GM18873 (cell line): ENCODE measurements around the gene GDF10.

Experiments used
- ATAC-seq: cut with Tn5 transposase; IDR thresholded peaks from one replicate; pipeline ENCODE4 v1.9.1; 2021; ENCODE audit warnings: mild to moderate bottlenecking, moderate library complexity, moderate number of reproducible peaks; ENCODE audit not compliant: unreplicated experiment, low FRiP score

Gene GDF10

DNA sequence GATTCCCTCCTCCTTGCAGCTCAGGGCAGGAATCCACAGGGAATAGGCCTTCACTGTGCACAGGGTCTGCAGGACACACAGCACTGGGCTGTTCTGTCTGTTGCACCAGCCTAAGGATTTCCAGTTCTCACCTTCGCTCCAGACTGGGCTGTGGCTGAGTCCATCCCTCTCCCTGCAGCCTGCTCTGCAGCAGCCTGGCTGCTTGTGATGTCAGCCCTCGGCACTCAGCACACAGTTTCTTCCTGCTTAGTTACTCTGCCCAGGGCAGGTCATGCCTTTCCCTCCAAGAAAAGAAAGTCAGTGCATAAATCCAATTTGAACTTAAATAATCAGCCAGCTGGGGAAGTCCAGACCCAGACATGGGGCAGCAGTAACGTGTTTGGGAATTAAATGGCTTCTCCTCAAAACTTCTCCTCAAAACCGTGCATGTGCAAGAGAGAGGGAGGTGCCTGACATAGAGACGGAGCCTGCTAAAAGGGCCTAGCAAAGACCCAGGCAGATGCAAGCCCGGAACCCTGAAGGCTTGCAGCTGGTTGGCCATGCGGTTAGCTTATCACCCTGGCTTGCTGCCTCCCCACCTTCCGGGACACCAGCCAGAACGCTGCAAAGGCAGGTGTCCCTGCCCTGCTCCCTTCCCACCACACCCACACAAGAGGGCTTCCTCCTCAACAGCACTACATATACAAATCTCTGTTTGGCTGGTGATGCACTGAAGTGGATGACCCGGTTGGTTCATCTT lies 11.4 kb downstream of the GDF10 start:
- no peak for ATAC-seq

DNA sequence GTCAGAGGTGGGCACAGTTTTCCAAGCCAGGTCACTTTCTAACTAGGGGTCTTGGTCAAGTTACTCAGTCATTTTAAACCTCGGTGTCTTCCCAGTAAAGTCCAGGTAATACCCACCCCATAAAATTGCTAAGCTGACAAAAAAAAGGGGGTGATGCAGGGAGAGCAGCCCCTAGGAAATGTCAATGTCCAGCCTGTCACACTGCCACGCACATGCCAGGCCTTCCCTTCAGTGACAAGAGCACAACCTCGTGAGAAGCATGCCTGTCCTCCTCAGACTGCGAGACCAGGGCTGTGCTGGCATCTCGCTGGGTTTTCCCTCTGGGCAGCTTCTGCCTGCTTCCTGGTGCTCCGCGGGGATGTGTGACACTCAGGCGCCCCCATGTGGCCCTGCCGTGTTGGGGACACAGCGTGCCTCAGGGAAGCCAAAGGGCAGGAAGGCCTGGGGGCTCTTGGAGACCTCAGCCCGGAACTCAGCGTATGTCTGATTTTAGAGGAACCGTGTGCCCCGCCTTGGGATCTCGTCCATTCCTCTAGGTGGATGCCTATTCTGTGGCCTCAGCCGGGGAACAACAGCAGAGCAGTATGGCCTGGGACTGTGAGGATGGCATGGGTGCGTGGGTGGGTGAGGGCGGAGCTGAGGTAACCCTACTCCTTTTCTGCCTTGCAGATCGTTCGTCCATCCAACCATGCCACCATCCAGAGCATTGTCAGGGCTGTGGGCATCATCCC lies 12.1 kb downstream of the GDF10 start:
- ATAC-seq, result no peak

DNA sequence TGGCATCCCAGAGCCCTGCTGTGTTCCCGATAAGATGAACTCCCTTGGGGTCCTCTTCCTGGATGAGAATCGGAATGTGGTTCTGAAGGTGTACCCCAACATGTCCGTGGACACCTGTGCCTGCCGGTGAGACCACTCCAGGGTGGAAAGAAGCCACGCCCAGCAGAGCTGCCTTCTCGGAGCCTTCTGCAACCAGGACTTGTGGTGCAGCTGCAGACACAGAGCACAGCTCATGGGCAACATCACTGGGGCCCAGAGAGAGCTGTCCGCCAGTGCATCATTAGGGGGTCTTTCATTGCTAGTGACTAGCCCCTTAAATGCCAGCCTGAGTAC lies 12.6 kb downstream of the GDF10 start:
- ATAC-seq, result no peak

GRCh38 chr10:47314416-47314970 lies 14.5 kb downstream of the GDF10 start:
- ATAC-seq, result no peak

- ATAC-seq, result no peak
Observed at GRCh38 chr10:47315421-47315820, 15.4 kb downstream of the GDF10 start.

GRCh38 chr10:47316131-47316530 lies 16.1 kb downstream of the GDF10 start:
- ATAC-seq, result no peak

GRCh38 chr10:47317251-47317650 lies 17.3 kb downstream of the GDF10 start:
- no peak for ATAC-seq

DNA sequence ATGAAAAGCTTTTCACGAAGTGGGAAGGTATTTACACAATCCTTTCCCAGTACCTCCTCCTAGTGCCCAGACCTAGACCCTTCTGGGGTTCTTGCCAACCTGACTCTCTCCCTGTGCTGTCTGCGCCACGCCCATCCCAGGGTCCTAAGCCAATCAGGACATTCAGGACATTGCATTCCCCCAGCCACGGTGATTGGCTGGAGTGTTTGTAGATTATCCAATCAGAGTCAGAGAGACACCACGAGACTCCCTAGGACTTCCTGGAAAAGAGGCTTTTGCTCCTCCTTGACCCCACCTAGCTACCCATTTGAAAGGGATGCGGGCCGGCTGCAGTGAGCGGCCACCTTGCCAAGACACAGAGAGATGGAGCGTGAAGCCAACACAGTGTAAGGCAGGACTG lies 18.7 kb downstream of the GDF10 start:
- no peak for ATAC-seq

GRCh38 chr10:47319784-47320183 lies 19.8 kb downstream of the GDF10 start:
- ATAC-seq, result no peak

- no peak for ATAC-seq
Observed at GRCh38 chr10:47320812-47321211, 20.8 kb downstream of the GDF10 start.

DNA sequence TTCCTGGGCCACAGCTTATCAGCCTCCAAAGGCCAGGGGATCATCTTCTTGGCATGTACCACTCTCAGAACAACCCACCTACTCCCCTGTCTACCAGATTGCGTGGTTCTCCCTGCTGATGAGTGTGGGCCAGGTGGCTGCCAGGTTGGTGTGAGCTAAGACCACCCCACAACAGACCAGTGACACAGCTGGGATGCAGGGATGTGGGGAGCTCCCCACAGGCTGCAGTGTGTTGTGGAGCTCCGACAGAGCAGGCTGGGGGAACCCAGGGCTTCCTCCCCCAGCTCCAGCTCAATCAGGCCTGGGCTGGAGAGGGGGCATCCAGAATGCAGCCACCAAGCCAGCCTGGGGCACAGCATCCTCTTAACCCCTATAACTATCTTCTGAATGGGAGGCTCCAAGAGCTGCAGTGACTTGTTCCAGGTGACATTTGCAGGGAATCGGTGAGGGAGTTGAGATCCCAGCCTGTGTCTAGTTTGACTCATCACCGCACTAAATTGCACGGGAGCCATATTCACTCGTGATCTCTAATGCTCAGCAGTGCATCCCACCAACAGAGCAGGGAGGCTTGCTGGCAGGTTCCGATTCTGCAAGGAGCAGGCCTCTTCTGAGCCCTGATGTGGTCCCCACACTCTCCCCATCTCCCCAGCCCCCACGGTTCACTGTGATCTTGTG lies 21.7 kb downstream of the GDF10 start:
- no peak for ATAC-seq

GRCh38 chr10:47322300-47323061 lies 22.5 kb downstream of the GDF10 start, which contains the start of gene GDF2:
TSS of gene GDF2 (plus strand) at chr10:47322454. CDS start at chr10:47322669, 215 bp downstream.
- ATAC-seq, result no peak

GRCh38 chr10:47323087-47323486 lies 23.1 kb downstream of the GDF10 start:
- ATAC-seq, result no peak

GRCh38 chr10:47323636-47324296 lies 23.8 kb downstream of the GDF10 start:
- ATAC-seq, result no peak

DNA sequence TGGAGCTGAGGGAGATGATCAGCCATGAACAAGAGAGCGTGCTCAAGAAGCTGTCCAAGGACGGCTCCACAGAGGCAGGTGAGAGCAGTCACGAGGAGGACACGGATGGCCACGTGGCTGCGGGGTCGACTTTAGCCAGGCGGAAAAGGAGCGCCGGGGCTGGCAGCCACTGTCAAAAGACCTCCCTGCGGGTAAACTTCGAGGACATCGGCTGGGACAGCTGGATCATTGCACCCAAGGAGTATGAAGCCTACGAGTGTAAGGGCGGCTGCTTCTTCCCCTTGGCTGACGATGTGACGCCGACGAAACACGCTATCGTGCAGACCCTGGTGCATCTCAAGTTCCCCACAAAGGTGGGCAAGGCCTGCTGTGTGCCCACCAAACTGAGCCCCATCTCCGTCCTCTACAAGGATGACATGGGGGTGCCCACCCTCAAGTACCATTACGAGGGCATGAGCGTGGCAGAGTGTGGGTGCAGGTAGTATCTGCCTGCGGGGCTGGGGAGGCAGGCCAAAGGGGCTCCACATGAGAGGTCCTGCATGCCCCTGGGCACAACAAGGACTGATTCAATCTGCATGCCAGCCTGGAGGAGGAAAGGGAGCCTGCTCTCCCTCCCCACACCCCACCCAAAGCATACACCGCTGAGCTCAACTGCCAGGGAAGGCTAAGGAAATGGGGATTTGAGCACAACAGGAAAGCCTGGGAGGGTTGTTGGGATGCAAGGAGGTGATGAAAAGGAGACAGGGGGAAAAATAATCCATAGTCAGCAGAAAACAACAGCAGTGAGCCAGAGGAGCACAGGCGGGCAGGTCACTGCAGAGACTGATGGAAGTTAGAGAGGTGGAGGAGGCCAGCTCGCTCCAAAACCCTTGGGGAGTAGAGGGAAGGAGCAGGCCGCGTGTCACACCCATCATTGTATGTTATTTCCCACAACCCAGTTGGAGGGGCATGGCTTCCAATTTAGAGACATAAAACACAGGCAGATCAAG lies 25.6 kb downstream of the GDF10 start:
- no peak for ATAC-seq

DNA sequence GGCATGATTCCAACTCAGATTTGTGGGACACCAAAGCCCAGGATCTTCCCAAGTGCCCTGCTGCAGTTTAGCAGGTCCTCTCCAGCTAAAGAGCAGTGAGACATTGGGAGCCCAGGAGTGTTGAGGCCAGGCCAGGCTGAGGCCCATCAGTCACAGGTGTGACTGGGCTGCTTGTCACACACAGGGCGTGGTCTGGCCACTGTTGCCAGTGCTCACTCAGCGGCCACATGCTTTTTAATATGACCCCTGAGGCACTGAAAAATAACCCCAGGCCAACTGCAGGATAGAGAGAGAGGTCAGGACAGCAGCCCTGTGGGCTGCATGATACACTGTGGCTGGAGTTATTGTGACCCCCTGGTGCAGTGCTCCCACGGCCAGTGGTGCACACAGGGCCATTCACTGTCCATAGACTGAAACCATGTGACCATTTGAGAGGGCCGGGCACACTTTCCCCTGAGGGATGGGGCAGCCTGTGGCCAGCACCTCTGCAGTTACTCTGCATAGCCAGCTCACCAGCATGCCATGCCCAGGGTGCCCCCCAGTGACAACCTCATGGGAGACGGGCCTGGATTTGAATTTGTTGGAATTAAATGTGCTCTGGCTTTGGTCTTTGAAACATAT lies 26.4 kb downstream of the GDF10 start:
- ATAC-seq, result no peak

GRCh38 chr10:47326927-47327330 lies 26.9 kb downstream of the GDF10 start:
- ATAC-seq, result no peak

GRCh38 chr10:47329855-47330254 lies 29.9 kb downstream of the GDF10 start:
- ATAC-seq, result no peak
